CD4-positive, alpha-beta T cell treated with Interleukin-17A for 1 hour (primary cell): Measurements from ENCODE around the gene C2CD4C.
"Not testable (repeated sequence)": the region's sequence is repeated elsewhere in the genome, so short reads cannot be mapped to it uniquely, and the experiment has no call there.

ENCODE experiments used
- DNase-seq: peaks from one replicate; pipeline ENCODE4 v3.0.0-alpha.2; 2020

The C2CD4C gene

DNA sequence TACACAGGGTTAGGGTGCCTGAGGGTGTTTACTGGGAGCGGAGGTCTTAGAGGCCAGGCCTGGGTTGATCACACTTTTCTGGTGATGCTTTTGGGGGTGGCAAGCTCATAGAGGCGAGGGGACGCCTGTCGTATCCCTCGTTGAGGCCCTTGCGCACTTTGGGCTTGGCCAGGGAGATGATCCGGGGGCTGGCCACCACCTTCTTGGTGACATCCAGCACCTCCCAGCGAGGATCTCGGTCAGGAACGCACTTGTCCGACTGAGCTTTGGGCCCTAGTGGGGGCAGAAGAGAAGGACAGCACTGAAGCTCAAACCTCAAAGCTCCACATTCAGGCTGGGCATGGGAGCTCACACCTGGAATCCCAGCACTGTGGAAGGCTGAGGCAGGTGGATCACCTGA, 46.8 kb downstream of the C2CD4C start:
- DNase-seq = no peak

DNA sequence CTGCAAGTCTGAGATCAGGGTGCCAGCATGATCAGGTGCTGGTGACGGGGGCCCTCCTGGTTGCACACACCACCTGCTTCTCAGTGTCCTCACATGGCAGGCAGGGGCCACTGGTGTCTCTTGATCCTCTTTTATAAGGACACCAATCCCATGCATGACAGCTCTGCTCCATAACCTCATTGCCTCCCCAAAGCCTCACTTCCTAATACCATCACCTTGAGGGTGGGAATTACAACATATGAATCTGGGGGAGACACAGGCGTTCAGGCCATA, 49.4 kb downstream of the C2CD4C start:
- DNase-seq = no peak

DNA sequence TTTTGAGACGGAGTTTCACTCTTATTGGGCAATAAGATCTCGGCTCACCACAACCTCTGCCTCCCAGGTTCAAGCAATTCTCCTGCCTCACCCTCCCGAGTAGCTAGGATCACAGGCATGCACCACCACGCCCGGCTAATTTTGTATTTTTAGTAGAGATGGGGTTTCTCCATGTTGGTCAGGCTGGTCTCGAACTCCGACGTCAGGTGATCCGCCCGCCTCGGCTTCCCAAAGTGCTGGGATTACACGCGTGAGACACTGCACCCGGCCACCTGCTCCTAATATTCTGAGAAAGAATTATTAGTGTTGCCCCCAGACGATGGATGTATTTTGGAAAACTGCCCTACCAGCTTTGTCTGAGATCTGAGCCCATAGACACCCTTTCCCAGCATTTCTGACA, 53.4 kb downstream of the C2CD4C start:
- not testable (repeated sequence) for DNase-seq
